GM12878 (cell line): ENCODE data around the gene GSK3A. TPM values are rescaled to one million over a fixed set of nuclear protein-coding genes. Genes with fewer than 3 reads are reported as not detected.

Source experiments
- ATAC-seq: fragments of 200-7000 bp; cut with Tn5 transposase; 3 replicates; pipeline ENCODE4 v1.9.1; 2020; ENCODE audit warnings: mild to moderate bottlenecking, moderate library complexity
- BruUV-seq: library from RNA; stranded (reverse); fragments of 400-500 nt; replicated peaks from 2 replicates; lab custom pipeline; 2021; lab: Mats Ljungman, UMichigan
- CTCF ChIA-PET: fragments of 300-600 bp; sonication (Branson Sonifier 250); formaldehyde crosslinking; extraction: SDS; loops from one replicate; lab custom pipeline; 2021; ENCODE audit warnings: inconsistent platforms; lab: Yijun Ruan, JAX
- POLR2A ChIA-PET: fragments of 350-600 bp; formaldehyde crosslinking; extraction: SDS; loops from one replicate; lab custom pipeline; 2021; ENCODE audit warnings: inconsistent platforms; lab: Charles Lee
- RAD21 ChIA-PET: fragments of 300-600 bp; sonication (Branson Sonifier 250); formaldehyde crosslinking; loops from one replicate; lab custom pipeline; 2023; ENCODE audit warnings: antibody characterized with exemption; ENCODE audit not compliant: unreplicated experiment; lab: Charles Lee
- SMC1A ChIA-PET: fragments of 300-600 bp; sonication (Branson Sonifier 250); formaldehyde crosslinking; loops from one replicate; lab custom pipeline; 2023; ENCODE audit not compliant: unreplicated experiment, uncharacterized antibody; lab: Charles Lee
- DNase-seq: peaks from one replicate; pipeline ENCODE4 v3.0.0-alpha.2; 2011; ENCODE audit warnings: low read depth, low spot score
- FAIRE-seq: peaks from 3 replicates; lab custom pipeline; 2011; peaks lifted over from hg19 to GRCh38; lab: Jason Lieb, UNC
- H2AFZ ChIP-seq: 2 replicates; pipeline ENCODE4 v1.6.0; 2011; ENCODE audit warnings: low read depth, low read length, control low read depth; ENCODE audit not compliant: control insufficient read depth
- H3K27ac ChIP-seq: 2 replicates; pipeline ENCODE4 v1.5.1; 2011; ENCODE audit warnings: control low read depth; ENCODE audit not compliant: control insufficient read depth, insufficient read depth
- H3K27me3 ChIP-seq, 2 experiments: replicated peaks in 1 of 2; 2 replicates each; pipeline versions ENCODE4 v1.6.0 to v1.6.1; 2011; ENCODE audit warnings: low read length in 1 of 2; ENCODE audit not compliant: control insufficient read depth in 2 of 2, insufficient read depth in 2 of 2
- H3K36me3 ChIP-seq, 2 experiments: 2 replicates each; pipeline ENCODE4 v1.5.1; 2011; ENCODE audit warnings: low read length in 1 of 2; ENCODE audit not compliant: control insufficient read depth in 2 of 2, insufficient read depth in 2 of 2
- H3K4me1 ChIP-seq: 2 replicates; pipeline ENCODE4 v1.6.1; 2011; ENCODE audit warnings: mild to moderate bottlenecking, low read length, moderate library complexity, mixed read lengths; ENCODE audit not compliant: control insufficient read depth, insufficient read depth
- H3K4me2 ChIP-seq: 2 replicates; pipeline ENCODE4 v1.6.0; 2011; ENCODE audit warnings: control low read depth; ENCODE audit not compliant: control insufficient read depth, insufficient read depth
- H3K4me3 ChIP-seq: fragments of 200-600 bp; sonication (generic); 2 replicates; pipeline ENCODE4 v1.5.1; 2016
- H3K79me2 ChIP-seq: 2 replicates; pipeline ENCODE4 v1.6.0; 2011; ENCODE audit warnings: low read length; ENCODE audit not compliant: control insufficient read depth, insufficient read depth
- H3K9ac ChIP-seq: 2 replicates; pipeline ENCODE4 v1.8.0; 2011; ENCODE audit warnings: low read length, control low read depth, mixed read lengths; ENCODE audit not compliant: control insufficient read depth, insufficient read depth
- H3K9me3 ChIP-seq: replicated peaks from 3 replicates; pipeline ENCODE4 v1.5.1; 2011; ENCODE audit warnings: mild to moderate bottlenecking, low read length; ENCODE audit not compliant: control insufficient read depth, insufficient read depth
- H4K20me1 ChIP-seq: 2 replicates; pipeline ENCODE4 v1.6.0; 2011; ENCODE audit not compliant: control insufficient read depth, insufficient read depth
- FOS ChIP-seq: IDR thresholded peaks from 3 replicates; pipeline ENCODE4 v1.6.1; 2011; ENCODE audit warnings: borderline replicate concordance; ENCODE audit not compliant: insufficient read length; ENCODE audit errors: extremely low read depth
- FOXK2 ChIP-seq: fragments of 450-650 bp; IDR thresholded peaks from 2 replicates; pipeline ENCODE4 v1.6.1; 2017; ENCODE audit warnings: mild to moderate bottlenecking, moderate library complexity
- KAT2A ChIP-seq: conservative IDR thresholded peaks from 2 replicates; pipeline ENCODE4 v1.6.1; 2011; ENCODE audit warnings: low read depth, low read length; ENCODE audit not compliant: control insufficient read depth
- MXI1 ChIP-seq: fragments of 150-350 bp; IDR thresholded peaks from 2 replicates; pipeline ENCODE4 v1.6.1; 2011; ENCODE audit warnings: low read depth, mild to moderate bottlenecking, inconsistent platforms, low read length, improper control_type of control experiment
- RBBP5 ChIP-seq: fragments of 200-600 bp; sonication (generic); conservative IDR thresholded peaks from 2 replicates; pipeline ENCODE4 v1.6.1; 2016
- RFX5 ChIP-seq: IDR thresholded peaks from 2 replicates; pipeline ENCODE4 v1.6.1; 2011; ENCODE audit warnings: low read depth, low read length, improper control_type of control experiment
- SP1 ChIP-seq: IDR thresholded peaks from one replicate; pipeline ENCODE4 v1.6.1; 2011; ENCODE audit warnings: low read depth, low read length
- ZNF622 ChIP-seq: fragments of 450-650 bp; IDR thresholded peaks from 2 replicates; pipeline ENCODE4 v1.6.1; 2017; ENCODE audit warnings: mild to moderate bottlenecking, inconsistent platforms
- WGBS: methylation state at CpG from one replicate; pipeline ENCODE4 v1.1.6; 2016; ENCODE audit warnings: low lambda C conversion rate; ENCODE audit not compliant: insufficient replicate concordance, insufficient coverage; ENCODE audit errors: missing lambda C conversion rate; 5-methylcytosine and 5-hydroxymethylcytosine counted together
- in situ Hi-C: fragments of 300-500 bp; cut with MboI; formaldehyde crosslinking; loops from 9 replicates; pipeline ENCODE4 v1.14.3; 2018; ENCODE audit warnings: mixed read lengths
- intact Hi-C: fragments of 100-400 bp; cut with micrococcal nuclease; formaldehyde crosslinking; loops from one replicate; pipeline ENCODE4 v1.14.2; 2022; ENCODE audit not compliant: unreplicated experiment
- polyA plus RNA-seq, 11 experiments: library from polyadenylated mRNA; depleted of rRNA in 4 of 11; unstranded in 6 of 11; stranded (reverse) in 5 of 11; fragments of >200 nt; fragmentation: Nextera tagmentation in 4 of 11; fragmentation: Illumina TruSeq in 1 of 11; extraction: Ambion mirVana in 4 of 11; extraction: Trizol in 1 of 11; gene quantifications; 1 replicate in 1 of 11; 2 replicates in 10 of 11; pipeline versions ENCODE4 v1.2.1 to v1.2.3, GENCODE V29; 2011 to 2016; ENCODE audit warnings: inconsistent platforms in 2 of 11, missing spikeins in 2 of 11, low read depth in 1 of 11
- total RNA-seq, 4 experiments: library from RNA; depleted of rRNA in 3 of 4; stranded (reverse); fragments of >200 nt in 3 of 4; fragmentation: Illumina TruSeq in 1 of 4; extraction: Trizol in 1 of 4; gene quantifications; 2 replicates each; pipeline versions ENCODE4 v1.2.1 to v1.2.3, GENCODE V29; 2013 to 2021
- TF ChIP-seq, protein P1 (sequence below): fragments of 450-650 bp; formaldehyde crosslinking; IDR thresholded peaks from 2 replicates; pipeline ENCODE4 v1.4.0; 2020; ENCODE audit warnings: mild to moderate bottlenecking, moderate library complexity

The GSK3A gene
- total and polyA plus RNA-seq, 10 of the 15 experiments (the other 5 are each of a cell fraction or from before 2014, with no cell fraction given), result 1.00 to 47.9 (median 15.2) TPM

DNA sequence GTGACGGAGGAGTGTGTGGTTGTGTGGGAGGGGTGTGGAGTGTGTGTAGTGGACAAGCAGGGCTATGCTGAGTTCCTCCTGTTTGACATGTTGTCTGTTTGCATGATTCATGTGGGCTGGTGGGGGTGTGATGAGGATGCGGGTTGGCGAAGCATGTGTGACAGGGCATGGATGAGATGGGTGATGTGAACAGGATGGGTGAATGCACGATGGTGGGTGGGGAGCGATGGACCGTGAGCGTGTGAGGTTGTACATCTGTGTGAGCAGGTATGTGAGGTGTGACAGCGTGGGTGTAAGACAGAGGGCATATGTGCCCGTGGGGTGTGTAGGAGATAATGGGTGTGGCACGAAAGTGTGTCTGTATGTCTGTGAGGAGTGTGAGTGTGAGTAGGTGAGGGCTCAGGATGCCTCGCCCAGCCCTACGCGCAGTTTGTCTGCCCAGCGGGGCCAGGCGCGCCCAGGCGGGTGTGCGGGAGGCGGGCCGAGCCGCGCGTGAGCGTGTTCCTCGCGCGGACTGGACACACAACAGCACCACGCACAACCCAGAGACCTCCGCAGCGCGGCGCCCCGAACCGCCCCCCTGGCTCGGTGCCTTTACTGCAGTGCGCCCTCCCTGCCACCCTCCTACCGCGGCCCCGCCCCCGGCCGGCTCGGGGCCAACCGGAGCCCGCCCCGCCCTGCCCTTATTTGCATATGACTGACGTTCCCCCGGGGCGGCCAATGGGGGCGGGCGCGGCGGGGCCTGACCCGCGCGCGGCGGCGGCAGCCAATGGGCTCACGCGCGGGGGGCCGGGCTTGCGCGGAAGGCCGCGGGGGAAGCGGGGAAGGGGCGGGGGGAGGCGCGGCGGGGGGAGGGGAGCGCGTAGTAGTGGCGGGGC, 41.0 kb upstream of the GSK3A start (continued):
- TF ChIP-seq SP1, result peak; percentile 37
- TF ChIP-seq RFX5, result 0 out of 2 replicates have a peak, but pooled peaks have one; percentile 45
- peak; percentile 17; the same call in 1 of the 2 replicates for TF ChIP-seq MXI1
- TF ChIP-seq KAT2A, result no peak
- peak; percentile 58 for TF ChIP-seq FOXK2

DNA sequence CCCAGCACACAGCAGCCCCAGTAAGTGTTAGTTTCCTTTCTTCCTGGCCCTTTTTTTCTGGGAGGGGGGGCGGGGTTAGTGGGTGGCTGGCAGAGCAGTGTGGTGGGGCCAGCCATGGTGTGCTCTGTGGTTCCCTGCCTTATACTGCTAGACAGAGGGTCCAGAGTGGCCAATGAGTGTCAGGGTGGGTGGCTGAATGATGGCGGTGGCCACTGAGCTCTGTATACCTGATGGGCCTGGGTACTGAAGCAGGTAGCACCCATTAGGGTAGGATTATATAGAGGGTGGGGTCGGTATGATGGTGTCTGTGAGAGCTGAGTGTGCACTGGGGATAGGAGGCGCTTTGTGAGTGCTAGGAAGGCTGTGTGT, 40.4 kb upstream of the GSK3A start:
- TF ChIP-seq ZNF622 (no peak), FOS (no peak), RBBP5 (no peak)
- TF ChIP-seq, protein P1, sequence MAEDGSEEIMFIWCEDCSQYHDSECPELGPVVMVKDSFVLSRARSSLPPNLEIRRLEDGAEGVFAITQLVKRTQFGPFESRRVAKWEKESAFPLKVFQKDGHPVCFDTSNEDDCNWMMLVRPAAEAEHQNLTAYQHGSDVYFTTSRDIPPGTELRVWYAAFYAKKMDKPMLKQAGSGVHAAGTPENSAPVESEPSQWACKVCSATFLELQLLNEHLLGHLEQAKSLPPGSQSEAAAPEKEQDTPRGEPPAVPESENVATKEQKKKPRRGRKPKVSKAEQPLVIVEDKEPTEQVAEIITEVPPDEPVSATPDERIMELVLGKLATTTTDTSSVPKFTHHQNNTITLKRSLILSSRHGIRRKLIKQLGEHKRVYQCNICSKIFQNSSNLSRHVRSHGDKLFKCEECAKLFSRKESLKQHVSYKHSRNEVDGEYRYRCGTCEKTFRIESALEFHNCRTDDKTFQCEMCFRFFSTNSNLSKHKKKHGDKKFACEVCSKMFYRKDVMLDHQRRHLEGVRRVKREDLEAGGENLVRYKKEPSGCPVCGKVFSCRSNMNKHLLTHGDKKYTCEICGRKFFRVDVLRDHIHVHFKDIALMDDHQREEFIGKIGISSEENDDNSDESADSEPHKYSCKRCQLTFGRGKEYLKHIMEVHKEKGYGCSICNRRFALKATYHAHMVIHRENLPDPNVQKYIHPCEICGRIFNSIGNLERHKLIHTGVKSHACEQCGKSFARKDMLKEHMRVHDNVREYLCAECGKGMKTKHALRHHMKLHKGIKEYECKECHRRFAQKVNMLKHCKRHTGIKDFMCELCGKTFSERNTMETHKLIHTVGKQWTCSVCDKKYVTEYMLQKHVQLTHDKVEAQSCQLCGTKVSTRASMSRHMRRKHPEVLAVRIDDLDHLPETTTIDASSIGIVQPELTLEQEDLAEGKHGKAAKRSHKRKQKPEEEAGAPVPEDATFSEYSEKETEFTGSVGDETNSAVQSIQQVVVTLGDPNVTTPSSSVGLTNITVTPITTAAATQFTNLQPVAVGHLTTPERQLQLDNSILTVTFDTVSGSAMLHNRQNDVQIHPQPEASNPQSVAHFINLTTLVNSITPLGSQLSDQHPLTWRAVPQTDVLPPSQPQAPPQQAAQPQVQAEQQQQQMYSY, result no peak
- RAD21 ChIA-PET, result interaction anchor here (0.6 to 5.5 kb wide), 6 partner anchors 38 to 182 kb away, joined by 3 to 82 read pairs (median 4); partner anchors contain the start of genes GSK3A and POU2F2
- H3K4me2 ChIP-seq, result peak overlapping the region; percentile 97

More for the DNA sequence above, 40.4 kb upstream of the GSK3A start:
- Histone ChIP-seq H3K9ac (no peak overlapping the region; the same call in 1 of the 2 replicates), H3K9me3 (no peaks in the 10 kb centered on the region), H3K4me3 (peak overlapping the region; percentile 61), H3K27me3 (no peaks in the 10 kb centered on the region), H2AFZ (no peak overlapping the region), H3K36me3 (peaks cover 0 to 5% of the 10 kb centered on the region in 2 experiments; a peak in 3 of 4 replicates), H4K20me1 (no peaks in the 10 kb centered on the region; the same call in 1 of the 2 replicates), H3K27ac (peak overlapping the region; percentile 72), H3K79me2 (peaks cover 36% of the 10 kb centered on the region), H3K4me1 (peaks cover 50% of the 10 kb centered on the region)
- POLR2A ChIA-PET, result interaction anchor here (0.5 to 5.1 kb wide), 10 partner anchors 12 to 169 kb away, joined by 3 to 51 read pairs (median 3); partner anchors contain the start of genes GSK3A and POU2F2
- FAIRE-seq (no peak), ATAC-seq (no peak; the same call in 2 of the 3 replicates), DNase-seq (no peak)
- in situ Hi-C loops, result no loop called here
- BruUV-seq, result no TSS peak
- SMC1A ChIA-PET, result interaction anchor here (0.6 to 1.5 kb wide), 4 partner anchors 14 to 154 kb away, joined by 3 to 5 read pairs (median 4); no protein-coding TSS in a partner anchor
- WGBS, result 24% methylated on average over 4 of the region's 4 CpGs
- CTCF ChIA-PET, result interaction anchor here (0.6 to 6.7 kb wide), 8 partner anchors 14 to 169 kb away, joined by 3 to 111 read pairs (median 4); partner anchors contain the start of gene GSK3A
- intact Hi-C loops, result loop anchor here (2.0 to 5.0 kb wide), 4 partner anchors 14 to 176 kb away; partner anchors contain the start of genes CIC and POU2F2
